Measurements from ENCODE around the gene CCDC57. TPM values are rescaled to one million over a fixed set of nuclear protein-coding genes. Genes with fewer than 3 reads are reported as not detected.

Gene CCDC57
- total and polyA plus RNA-seq, 9 of the 15 experiments (the other 6 are each of a cell fraction or from before 2014, with no cell fraction given) = 0.83 to 36.2 (median 13.6) TPM

- TF ChIP-seq MYBL2 (IDR thresholded peaks at IDR 0.05; ENCODE audit: low read depth) (no peak), MYBL2 (CRISPR knock-in tag; IDR thresholded peaks at IDR 0.05; ENCODE audit: borderline replicate concordance) (no peak), ZNF165 (CRISPR knock-in tag; IDR thresholded peaks at IDR 0.05; ENCODE audit: borderline replicate concordance) (0 out of 2 replicates have a peak, but pooled peaks have one; percentile 37), POLR2AphosphoS5 (IDR thresholded peaks at IDR 0.05; ENCODE audit: control insufficient read depth, insufficient read depth, low read depth, low read length) (peak; percentile 55; the same call in 1 of the 2 replicates), MTA3 (IDR thresholded peaks at IDR 0.05; ENCODE audit: borderline replicate concordance) (peak; percentile 58; the same call in 1 of the 2 replicates), CBX8 (IDR thresholded peaks at IDR 0.05; ENCODE audit: borderline replicate concordance, extremely low read depth, low read depth, low read length, poor library complexity, severe bottlenecking) (no peak), CEBPG (CRISPR knock-in tag; IDR thresholded peaks at IDR 0.05) (peak; percentile 48; the same call in 1 of the 2 replicates), CEBPG (tag; conservative IDR thresholded peaks at IDR 0.05 in 1 of 2, IDR thresholded peaks at IDR 0.05 in 1 of 2) (no peak), POLR2AphosphoS2 (IDR thresholded peaks at IDR 0.05; ENCODE audit: low read length) (0 out of 2 replicates have a peak, but pooled peaks have one; percentile 55), CXXC5 (CRISPR knock-in tag; IDR thresholded peaks at IDR 0.05) (peak; percentile 59), TRIM24 (IDR thresholded peaks at IDR 0.05) (no peak), ARID3A (IDR thresholded peaks at IDR 0.05; ENCODE audit: borderline replicate concordance, low read depth, low read length) (no peak), ZNF121 (CRISPR knock-in tag; conservative IDR thresholded peaks at IDR 0.05) (no peak), XRCC5 (IDR thresholded peaks at IDR 0.05; ENCODE audit: low read depth, low read length) (peak; percentile 84), SOX6 (IDR thresholded peaks at IDR 0.05) (peak; percentile 71), NKRF (IDR thresholded peaks at IDR 0.05; ENCODE audit: borderline replicate concordance) (peak; percentile 42; the same call in 1 of the 2 replicates), RFX7 (CRISPR knock-in tag; IDR thresholded peaks at IDR 0.05) (no peak), KLF6 (CRISPR knock-in tag; IDR thresholded peaks at IDR 0.05; ENCODE audit: borderline replicate concordance) (peak; percentile 53; the same call in 1 of the 2 replicates), ZKSCAN8 (CRISPR knock-in tag; IDR thresholded peaks at IDR 0.05) (no peak), KLF16 (IDR thresholded peaks at IDR 0.05) (no peak), ZNF511 (CRISPR knock-in tag; IDR thresholded peaks at IDR 0.05) (no peak)
These were observed 6.7 kb downstream of the CCDC57 start (continued) for GRCh38 chr17:82205720-82206508.
